ENCODE measurements around the gene TLE4. TPM values are rescaled to one million over a fixed set of nuclear protein-coding genes. Genes with fewer than 3 reads are reported as not detected.

TLE4 gene
- total and polyA plus RNA-seq, 2 donors (not counting 1 experiment from before 2014, with no cell fraction given), result 34.7 to 57.3 TPM

DNA sequence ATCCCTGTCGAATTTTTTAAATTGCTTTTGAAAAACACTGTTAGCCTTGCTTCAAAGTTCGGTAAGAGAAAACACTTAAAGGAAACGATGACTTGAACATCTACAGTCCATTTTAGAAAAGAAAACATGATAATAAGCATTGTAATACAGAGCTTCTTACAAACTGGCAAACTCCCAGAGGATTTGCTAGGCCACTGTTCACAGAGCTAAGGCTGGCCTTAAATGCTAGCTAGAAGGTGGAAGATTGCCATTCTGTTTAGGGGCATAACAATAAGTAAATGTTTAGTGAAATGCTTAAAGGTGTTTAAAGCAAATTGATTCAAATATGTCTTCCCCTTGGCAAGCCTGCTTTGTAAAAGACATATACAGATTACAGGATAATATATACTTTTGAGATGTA is 169.6 kb downstream of the TLE4 start:
- Mint-ChIP-seq H3K9me3 (ENCODE audit: insufficient read depth) (no peaks in the 10 kb centered on the region), H3K4me1 (peaks cover 4% of the 10 kb centered on the region), H3K27me3 (no peaks in the 10 kb centered on the region), H3K4me3 (no peak overlapping the region), H3K27ac (no peak overlapping the region)
- Histone ChIP-seq H3K4me1 (ENCODE audit: control insufficient read depth in 2 of 2, insufficient read depth in 2 of 2, low read length in 2 of 2) (no peaks in the 10 kb centered on the region), H3K36me3 (replicated peaks in 1 of 2; ENCODE audit: control extremely low read depth in 1 of 2, control insufficient read depth in 1 of 2, extremely low read depth in 1 of 2, insufficient read depth in 2 of 2, low read length in 1 of 2) (no peaks in the 10 kb centered on the region), H3K9me3 (ENCODE audit: control extremely low read depth in 1 of 3, control insufficient read depth in 2 of 3, insufficient read depth in 1 of 3, low read length in 2 of 3) (peaks cover 0 to 4% (median 0%) of the 10 kb centered on the region in 3 donors), H3K4me2 (replicated peaks; ENCODE audit: low read depth, low read length, poor library complexity, severe bottlenecking) (no peak overlapping the region), H3K9ac (ENCODE audit: low read length) (no peak overlapping the region), H3K4me3 (ENCODE audit: control extremely low read depth in 1 of 5, extremely low read depth in 1 of 5, insufficient read depth in 1 of 5, low read depth in 2 of 5, low read length in 4 of 5) (no peak overlapping the region), H2AFZ (ENCODE audit: insufficient read depth, low read depth, low read length, poor library complexity, severe bottlenecking) (no peak overlapping the region), H3K27me3 (replicated peaks in 1 of 4; ENCODE audit: control extremely low read depth in 1 of 4, control insufficient read depth in 3 of 4, insufficient read depth in 4 of 4, low read length in 3 of 4) (no peaks in the 10 kb centered on the region), H4K20me1 (ENCODE audit: control insufficient read depth, insufficient read depth, low read length, poor library complexity, severe bottlenecking) (no peaks in the 10 kb centered on the region), H3K27ac (ENCODE audit: low read length in 2 of 2) (no peak overlapping the region), H3K79me2 (ENCODE audit: control insufficient read depth, insufficient read depth, low read length) (no peaks in the 10 kb centered on the region)
- ChIA-PET CTCF (interaction anchor here (0.9 kb wide), 1 partner anchor 16 kb away, joined by 4 read pairs; no protein-coding TSS in a partner anchor), POLR2A (no interaction called here)
- no CpG with 5 or more reads among the region's 3 CpGs for WGBS (ENCODE audit: insufficient coverage)
- TF ChIP-seq CTCF (IDR thresholded peaks at IDR 0.05), result no peak
- DNase-seq (no peak), ATAC-seq (ENCODE audit: low read depth) (no peak)
- intact Hi-C loops (cut with micrococcal nuclease), result no loop called here

DNA sequence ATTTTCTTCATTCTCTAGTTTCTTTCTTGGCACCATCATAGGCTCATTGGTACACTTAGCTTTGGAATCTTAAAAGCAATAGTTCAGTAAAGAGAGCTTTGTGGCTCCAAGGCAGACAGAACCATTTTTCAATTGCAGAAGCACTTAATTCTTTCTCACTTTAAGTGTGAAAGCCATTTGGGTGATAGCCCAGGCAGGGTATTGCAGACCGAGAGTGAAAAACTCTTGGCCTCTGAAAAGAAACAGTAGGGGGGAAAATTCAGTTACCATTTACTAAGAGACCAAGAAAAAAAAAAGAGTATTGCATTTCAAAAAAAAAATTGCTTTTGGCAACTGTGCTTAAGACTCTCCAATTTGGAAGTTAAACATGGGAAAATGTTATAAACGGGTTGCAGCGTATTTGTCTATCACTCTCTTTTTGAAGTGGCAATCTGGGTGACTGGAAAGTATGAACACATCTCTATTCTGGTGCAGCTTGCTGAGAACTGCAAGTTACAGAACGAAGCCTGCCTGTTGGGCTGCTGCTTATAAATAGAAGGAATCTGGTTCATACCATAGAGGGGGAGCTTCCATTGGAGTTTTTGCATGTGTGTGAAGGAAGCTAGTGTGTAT is 170.5 kb downstream of the TLE4 start:
- Histone ChIP-seq H3K36me3 (replicated peaks in 1 of 2; ENCODE audit: control extremely low read depth in 1 of 2, control insufficient read depth in 1 of 2, extremely low read depth in 1 of 2, insufficient read depth in 2 of 2, low read length in 1 of 2) (no peaks in the 10 kb centered on the region), H3K79me2 (ENCODE audit: control insufficient read depth, insufficient read depth, low read length) (no peaks in the 10 kb centered on the region), H4K20me1 (ENCODE audit: control insufficient read depth, insufficient read depth, low read length, poor library complexity, severe bottlenecking) (no peaks in the 10 kb centered on the region), H2AFZ (ENCODE audit: insufficient read depth, low read depth, low read length, poor library complexity, severe bottlenecking) (no peak overlapping the region), H3K4me2 (replicated peaks; ENCODE audit: low read depth, low read length, poor library complexity, severe bottlenecking) (no peak overlapping the region), H3K27me3 (replicated peaks in 1 of 4; ENCODE audit: control extremely low read depth in 1 of 4, control insufficient read depth in 3 of 4, insufficient read depth in 4 of 4, low read length in 3 of 4) (no peaks in the 10 kb centered on the region), H3K9ac (ENCODE audit: low read length) (no peak overlapping the region), H3K27ac (ENCODE audit: low read length in 2 of 2) (no peak overlapping the region), H3K4me1 (ENCODE audit: control insufficient read depth in 2 of 2, insufficient read depth in 2 of 2, low read length in 2 of 2) (no peaks in the 10 kb centered on the region), H3K9me3 (ENCODE audit: control extremely low read depth in 1 of 3, control insufficient read depth in 2 of 3, insufficient read depth in 1 of 3, low read length in 2 of 3) (peaks cover 0 to 4% (median 0%) of the 10 kb centered on the region in 3 donors), H3K4me3 (ENCODE audit: control extremely low read depth in 1 of 5, extremely low read depth in 1 of 5, insufficient read depth in 1 of 5, low read depth in 2 of 5, low read length in 4 of 5) (no peak overlapping the region)
- ChIA-PET POLR2A (no interaction called here), CTCF (interaction anchor here (0.6 kb wide), 1 partner anchor 488 kb away, joined by 6 read pairs; no protein-coding TSS in a partner anchor)
- 100% methylated on average over 3 of the region's 4 CpGs for WGBS (ENCODE audit: insufficient coverage)
- no peak overlapping the region for H3K27ac Mint-ChIP-seq
- no peak overlapping the region for H3K4me3 Mint-ChIP-seq
- no peaks in the 10 kb centered on the region for H3K9me3 Mint-ChIP-seq (ENCODE audit: insufficient read depth)
- ATAC-seq (ENCODE audit: low read depth) (no peak), DNase-seq (no peak)
- no peaks in the 10 kb centered on the region for H3K27me3 Mint-ChIP-seq
- TF ChIP-seq CTCF (IDR thresholded peaks at IDR 0.05), result no peak
- TF ChIP-seq EZH2 (IDR thresholded peaks at IDR 0.05; ENCODE audit: borderline replicate concordance, insufficient read depth, low read depth, low read length, poor library complexity, severe bottlenecking), result no peak
- intact Hi-C loops (cut with micrococcal nuclease), result no loop called here
- H3K4me1 Mint-ChIP-seq, result peaks cover 4% of the 10 kb centered on the region

Measured in B cell (primary cell).